GM19463 (cell line): ENCODE data around the gene PLXNB1.
"Not testable (repeated sequence)": the region's sequence is repeated elsewhere in the genome, so short reads cannot be mapped to it uniquely, and the experiment has no call there.

Source experiments
- ATAC-seq: cut with Tn5 transposase; IDR thresholded peaks from one replicate; pipeline ENCODE4 v1.9.1; 2021; ENCODE audit warnings: mild to moderate bottlenecking, moderate library complexity; ENCODE audit not compliant: unreplicated experiment

The PLXNB1 gene

DNA sequence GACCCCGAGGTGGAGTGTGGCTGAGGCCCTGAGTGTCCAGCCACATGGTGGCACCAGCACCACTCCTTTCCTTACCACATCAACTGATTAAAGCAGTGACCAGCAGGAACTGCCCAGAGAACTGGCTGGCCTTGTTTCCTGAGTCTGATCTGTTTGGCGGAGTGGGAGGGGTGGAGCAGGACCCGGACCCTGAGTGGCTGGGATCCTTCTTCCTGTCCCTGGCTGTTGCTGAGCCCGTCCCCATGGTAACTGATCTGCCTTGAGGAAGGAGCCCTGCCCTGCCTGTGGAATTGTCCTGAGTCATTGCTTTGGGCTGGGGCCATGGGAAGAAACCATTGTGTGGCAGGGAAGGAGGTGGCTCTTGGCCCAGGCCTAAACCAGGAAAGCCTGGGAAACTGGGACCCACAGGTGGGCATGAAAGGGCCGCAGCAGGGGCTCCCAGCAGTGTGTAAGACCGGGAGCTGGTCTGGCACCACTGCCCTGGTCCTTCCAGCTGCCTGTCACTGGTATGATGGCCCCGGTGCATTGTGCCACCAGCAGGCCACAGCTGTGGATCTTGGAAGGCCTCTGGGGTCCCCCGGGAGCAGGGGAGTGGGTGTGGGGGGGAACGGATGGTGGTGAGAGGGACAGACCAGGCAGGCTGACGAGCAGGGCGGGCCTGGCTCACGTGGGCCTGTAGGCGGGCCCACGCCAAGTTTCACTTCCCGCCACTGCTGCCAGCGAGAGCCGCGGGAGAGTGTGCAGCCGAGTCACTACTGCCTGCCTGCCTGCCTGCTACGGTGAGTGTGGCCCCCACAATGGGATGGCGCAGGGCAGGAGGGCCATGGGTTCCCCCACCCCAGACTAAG, 35.9 kb upstream of the PLXNB1 start:
- peak; percentile 97 for ATAC-seq

DNA sequence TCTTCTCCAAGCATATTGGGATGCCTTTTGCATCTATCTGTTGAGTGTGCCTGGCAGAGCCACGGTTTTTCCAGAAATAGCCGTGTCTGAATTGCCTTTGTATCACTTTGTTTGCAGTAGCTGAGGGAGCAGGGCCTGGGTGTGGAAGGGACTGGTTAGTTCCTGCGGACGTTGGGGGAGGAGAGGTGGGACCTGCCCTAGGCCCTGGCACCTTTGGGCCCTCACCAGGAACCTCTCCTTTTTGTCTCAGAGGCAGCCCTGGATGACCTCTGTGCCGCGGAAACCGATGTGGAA, 35.3 kb upstream of the PLXNB1 start:
- ATAC-seq: no peak

DNA sequence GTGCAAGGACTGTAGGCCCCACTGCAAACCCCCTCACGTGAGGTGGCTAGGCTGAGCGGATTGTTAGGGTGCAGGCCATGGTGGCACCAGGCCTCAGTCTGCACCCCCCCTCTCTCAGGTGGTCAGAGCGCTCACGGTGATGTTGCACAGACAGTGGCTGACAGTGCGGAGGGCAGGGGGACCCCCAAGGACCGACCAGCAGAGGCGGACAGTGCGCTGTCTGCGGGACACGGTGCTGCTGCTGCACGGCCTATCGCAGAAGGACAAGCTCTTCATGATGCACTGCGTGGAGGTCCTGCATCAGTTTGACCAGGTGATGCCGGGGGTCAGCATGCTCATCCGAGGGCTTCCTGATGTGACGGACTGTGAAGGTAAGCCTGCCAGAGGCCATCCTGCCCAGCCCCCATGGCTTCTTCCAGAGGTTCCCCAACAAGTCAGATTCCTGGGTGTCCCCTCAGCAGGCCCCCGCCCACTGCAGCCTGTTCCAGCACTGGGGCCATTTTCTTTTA, 34.9 kb upstream of the PLXNB1 start:
- no peak for ATAC-seq

DNA sequence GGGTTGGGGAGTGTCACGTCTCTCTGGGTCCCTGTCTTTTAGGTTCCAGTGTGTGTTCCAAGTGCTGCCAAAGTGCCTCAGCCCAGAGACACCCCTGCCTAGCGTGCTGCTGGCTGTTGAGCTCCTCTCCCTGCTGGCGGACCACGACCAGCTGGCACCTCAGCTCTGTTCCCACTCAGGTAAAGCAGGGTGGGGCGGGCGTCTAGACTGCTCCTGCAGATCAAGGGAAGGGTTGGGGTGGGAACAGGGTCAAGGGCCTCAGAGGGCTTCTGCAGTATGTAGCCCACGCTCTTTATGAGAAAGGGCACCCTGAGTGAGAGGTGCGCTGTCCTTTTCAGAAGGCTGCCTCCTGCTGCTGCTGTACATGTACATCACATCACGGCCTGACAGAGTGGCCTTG, 33.8 kb upstream of the PLXNB1 start:
- ATAC-seq: no peak

DNA sequence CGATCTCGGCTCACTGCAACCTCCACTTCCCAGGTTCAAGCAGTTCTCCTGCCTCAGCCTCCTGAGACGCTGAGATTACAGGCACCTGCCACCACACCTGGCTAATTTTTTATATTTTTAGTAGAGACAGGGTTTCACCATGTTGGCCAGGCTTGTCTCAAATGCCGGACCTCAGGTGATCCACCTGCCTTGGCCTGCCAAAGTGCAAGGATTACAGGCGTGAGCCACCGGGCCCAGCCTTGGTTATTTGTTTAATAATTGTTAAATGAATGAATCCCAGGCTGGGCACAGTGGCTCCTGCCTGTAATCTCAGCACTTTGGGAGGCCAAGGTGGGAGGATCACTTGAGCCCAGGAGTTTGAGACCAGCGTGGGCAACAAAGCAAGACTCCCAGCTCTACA, 31.9 kb upstream of the PLXNB1 start:
- ATAC-seq: not testable (repeated sequence)

DNA sequence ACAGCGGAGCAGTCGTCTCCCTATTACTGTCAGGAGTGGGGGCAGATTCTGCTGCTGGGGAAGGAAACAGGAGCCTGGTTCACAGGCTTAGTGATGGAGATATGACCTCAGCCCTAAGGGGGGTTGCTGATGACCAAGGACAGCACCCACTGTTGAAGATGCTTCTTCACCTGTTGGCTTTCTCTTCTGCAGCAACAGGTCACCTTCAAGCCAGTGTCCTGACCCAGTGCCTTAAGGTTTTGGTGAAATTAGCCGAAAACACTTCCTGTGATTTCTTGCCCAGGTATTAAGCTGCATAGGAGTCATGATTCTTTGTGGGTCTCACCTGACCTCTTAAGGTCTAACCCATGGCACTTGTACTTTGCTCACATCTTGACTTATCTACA, 30.6 kb upstream of the PLXNB1 start:
- ATAC-seq: no peak

DNA sequence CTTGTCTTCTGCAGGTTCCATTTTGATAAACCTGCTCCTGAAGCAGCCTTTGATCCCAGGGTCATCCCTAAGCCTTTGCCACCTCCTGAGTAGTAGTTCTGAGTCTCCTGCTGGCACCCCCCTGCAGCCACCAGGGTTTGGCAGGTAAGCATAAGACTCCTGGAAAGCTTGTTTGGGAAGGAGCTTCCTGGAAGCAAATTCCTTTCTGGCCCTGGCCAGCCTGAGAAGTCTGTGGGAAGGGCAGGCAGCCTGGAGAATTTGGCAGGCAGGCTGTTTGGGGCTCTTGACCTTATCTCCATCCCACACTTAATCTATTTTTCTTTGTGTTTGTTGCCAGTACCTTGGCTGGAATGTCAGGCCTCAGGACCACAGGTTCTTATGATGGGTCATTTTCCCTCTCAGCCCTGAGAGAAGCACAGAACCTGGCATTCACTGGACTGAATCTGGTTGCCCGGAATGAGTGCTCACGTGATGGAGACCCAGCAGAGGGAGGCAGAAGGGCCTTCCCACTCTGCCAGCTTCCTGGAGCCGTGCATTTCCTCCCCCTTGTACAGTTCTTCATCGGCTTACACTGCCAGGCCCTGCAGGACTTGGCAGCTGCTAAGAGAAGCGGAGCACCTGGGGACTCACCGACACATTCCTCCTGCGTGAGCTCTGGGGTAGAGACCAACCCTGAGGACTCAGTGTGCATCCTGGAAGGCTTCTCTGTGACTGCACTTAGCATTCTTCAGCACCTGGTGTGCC, 30.1 kb upstream of the PLXNB1 start:
- no peak for ATAC-seq

DNA sequence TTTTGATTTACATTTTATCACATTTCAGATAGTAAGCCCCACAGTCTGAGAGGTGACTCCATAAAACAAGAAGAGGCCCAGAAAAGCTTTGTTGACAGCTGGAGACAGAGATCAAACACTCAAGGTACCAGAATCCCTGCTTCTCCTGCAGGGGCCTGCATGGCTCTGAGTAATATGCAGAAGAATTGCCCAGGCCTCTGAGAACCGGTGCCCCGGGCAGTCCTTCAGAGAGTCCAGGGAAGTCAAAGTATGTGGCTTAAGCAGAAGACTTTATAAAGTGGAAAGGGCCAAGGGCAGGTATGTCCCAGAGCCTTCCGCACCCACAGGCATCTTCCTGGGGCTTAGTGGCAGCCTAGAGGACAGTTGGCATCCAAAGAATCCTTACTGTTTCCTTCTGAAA, 29.4 kb upstream of the PLXNB1 start:
- ATAC-seq: no peak

DNA sequence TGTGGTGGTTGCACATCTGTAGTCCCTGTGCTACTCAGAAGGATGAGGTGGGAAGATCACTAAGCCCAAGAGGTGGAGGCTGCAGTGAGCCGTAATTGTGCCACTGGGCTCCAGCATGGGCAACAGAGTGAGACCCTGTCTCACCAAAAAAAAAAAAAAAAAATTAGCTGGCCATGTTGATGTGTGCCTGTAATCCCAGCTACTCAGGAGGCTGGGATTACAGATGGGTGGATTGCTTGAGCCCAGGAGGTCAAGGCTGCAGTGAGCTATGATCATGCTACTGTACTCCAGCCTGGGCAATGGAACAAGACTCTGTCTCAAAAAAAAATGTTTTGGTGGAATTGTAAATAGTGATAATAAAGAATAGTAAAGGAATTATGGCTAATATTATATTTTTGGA, 26.6 kb upstream of the PLXNB1 start:
- no peak for ATAC-seq

DNA sequence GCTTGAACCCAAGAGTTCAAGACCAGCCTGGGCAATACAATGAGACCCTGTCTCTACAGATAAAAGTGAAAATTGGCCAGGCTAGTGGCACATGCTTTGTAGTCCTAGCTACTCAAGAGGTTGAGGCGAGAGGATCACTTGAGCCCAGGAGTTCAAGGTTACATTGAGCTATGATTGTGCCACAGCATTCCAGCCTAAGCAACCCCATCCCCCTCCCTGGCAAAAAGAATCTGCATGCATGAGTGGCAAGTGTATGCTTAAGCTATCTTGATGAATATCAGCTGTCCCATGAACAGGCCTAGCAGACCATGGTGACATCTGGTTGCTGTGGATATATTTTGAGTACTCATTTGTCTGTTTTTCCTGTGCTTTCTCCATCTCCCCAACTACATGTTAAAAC, 21.4 kb upstream of the PLXNB1 start:
- ATAC-seq: no peak

DNA sequence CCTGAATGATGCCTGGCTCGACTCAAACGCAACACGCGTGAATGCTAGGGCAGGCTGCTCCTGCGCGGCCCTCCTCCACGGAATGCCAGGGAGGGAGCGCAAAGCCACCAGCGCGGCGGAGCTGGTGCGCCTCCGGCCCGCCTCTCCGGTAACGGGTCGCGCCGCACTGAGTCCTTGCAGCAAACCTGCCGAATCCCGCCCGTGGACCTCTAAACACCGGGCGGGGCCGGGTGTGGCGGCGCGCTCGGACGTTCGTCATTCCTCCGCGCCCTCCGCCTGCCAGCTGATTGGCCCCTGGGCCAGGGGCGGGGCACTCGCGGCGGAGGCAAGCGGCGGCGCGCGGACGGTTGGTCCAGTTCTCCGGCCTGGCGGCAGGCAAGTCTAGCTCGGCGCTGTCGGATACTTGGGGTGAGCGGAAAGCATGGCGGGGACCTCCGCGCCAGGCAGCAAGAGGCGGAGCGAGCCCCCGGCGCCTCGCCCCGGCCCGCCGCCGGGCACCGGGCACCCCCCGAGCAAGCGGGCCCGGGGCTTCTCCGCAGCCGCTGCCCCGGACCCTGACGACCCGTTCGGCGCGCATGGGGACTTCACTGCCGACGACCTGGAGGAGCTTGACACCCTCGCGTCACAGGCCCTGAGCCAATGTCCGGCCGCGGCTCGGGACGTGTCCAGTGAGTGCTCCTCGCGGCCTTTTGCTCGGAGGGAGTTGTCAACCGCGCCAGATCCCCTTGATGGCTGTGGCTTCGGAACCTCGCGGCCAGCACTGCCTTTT, 16.7 kb upstream of the PLXNB1 start, which contains the start of gene ATRIP:
Gene ATRIP (plus strand): TSS at position 313 of the 769 bp plus-strand sequence. CDS start 109 bp downstream, at position 422.
- ATAC-seq: peak; percentile 86

DNA sequence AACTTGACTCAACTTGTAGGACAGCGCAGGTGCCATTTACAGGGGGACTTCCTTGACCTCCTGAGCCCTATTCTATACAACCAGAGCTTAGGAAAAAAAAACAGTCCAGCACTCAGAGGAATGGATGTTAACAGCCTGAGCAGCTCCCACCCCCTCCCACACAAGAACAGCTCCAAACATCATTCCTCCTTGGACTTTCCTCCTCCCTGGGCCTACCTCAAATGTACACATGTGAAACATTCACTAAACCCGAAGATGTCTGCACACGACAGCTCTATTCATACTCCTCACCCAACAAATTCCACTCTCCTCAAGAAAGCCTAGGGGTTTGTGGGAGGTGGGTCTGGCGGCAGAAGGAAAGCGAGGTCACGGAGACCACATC, 16.1 kb upstream of the PLXNB1 start:
- ATAC-seq: no peak

DNA sequence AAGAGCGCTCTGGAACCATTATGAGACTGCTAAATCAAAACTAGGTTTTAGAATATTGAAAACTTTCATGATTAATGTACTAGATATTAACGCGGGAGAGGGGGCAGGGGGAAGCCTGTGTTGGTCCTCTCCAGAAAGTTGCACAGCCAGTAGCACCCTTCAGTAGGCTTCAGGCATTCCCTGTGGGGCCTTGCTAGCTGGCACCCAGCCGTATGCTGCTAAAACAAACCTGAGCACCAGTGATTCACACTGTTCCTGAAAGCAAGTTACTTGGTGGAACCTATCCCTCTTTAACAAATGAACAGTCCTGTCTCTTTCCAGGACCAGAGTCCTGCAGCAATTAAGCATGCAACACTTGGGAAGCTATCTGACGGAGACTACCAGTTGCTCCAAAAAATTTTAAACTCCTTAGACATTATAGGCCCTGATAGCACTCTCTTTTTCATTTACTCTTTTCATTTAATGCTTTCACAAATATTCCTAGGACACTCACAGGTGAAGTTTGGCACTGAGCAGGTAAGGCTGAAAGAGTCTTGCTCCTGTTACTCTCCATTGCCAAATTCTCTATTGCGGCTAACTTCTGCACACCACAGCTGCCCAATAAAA, 15.5 kb upstream of the PLXNB1 start:
- no peak for ATAC-seq

DNA sequence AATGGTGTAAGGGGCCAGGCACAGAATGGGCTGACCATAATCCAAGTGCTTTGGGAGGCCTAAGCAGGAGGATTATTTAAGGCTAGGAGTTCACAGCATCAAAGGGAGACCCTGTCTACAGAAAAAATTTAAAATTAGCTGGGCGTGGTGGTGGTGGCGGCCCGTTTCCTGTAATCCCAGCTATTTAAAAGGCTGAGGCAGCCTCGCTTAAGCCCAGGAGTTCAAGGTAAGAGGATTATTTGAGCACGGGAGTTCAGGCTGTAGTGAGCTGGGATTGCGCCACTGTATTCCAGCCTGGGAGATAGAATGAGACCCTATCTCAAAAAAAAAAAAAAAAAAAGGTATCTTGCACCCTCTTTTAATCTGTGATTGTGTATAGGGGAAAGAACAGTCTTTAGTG, 12.1 kb upstream of the PLXNB1 start:
- ATAC-seq: no peak

DNA sequence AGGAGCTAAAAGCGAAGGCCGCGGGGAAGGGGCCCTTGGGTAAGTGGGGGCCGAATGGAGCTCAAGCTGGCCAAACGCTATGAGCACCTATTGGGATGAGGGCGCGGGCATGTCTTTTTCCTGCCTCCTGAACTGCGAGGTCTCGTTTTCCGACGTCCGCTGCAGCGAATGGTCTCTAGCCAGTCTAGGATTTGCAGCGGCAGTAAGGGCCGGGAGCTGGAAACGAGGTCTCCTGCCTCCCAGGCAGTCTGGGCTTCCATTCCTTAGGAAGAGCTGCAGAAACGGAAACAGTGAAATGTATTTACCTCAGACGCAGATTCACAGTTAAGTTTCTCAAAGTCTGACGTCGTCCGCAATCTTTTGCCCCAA, 10.7 kb upstream of the PLXNB1 start:
- no peak for ATAC-seq

DNA sequence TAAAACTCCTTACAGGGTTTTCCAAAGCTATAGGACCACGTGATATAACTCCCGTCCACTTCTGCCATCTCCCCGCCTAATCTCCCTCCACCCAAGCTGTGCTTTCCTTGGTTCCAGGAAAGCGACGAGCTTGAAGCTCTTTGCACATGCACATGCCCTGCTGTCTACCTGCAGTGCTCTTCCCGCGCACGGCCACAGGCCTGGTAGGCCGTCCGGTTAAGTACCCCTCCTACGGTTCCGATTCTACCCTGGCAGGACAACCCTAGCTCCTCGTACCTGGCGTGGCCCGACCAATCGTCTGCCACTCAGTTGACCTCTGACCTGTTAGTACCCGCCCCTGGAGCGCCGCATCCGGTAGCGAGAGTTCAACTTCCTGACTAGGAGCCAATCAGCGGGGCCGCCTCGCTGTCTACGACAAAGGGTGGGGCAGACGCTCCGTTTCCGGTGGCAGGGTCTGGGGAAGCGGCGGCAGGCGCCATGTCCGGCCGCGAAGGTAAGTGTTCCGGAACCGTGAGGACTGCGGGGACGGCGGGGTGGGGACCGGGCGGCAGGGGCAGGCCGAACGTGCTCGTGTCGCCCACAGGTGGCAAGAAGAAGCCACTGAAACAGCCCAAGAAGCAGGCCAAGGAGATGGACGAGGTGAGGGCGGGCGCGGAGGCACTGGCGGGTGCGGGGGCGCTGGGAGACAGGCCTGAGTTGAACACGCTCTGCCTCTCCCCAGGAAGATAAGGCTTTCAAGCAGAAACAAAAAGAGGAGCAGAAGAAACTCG, 10.1 kb upstream of the PLXNB1 start, which contains the start of the genes CCDC51 and TMA7:
Gene CCDC51 (minus strand): TSS at position 300 of the 770 bp plus-strand sequence. CDS start 4,991 bp downstream, outside the sequence.
Gene TMA7 (plus strand): TSS at position 438 of the 770 bp plus-strand sequence. CDS start 40 bp downstream, at position 478.
- peak; percentile 98 for ATAC-seq

DNA sequence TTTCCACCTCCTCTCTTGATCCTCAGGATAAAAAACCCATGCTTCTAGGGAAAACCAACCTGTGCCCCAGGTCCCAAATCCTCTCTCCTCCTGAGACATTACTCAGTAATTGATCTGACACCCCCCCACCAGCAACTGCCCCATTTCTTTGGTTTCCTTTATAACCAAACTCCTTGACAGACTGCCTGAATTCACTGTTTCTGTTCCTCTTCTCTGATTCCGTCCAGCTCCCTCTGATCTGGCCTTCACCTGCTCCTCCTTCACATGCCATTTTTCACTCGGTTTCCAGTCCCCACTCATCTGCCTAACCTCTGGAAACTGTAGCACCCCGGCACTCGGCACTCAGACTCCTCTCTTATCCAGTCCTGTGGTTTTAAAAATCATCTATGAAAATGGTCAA, 7.9 kb upstream of the PLXNB1 start:
- ATAC-seq: no peak

DNA sequence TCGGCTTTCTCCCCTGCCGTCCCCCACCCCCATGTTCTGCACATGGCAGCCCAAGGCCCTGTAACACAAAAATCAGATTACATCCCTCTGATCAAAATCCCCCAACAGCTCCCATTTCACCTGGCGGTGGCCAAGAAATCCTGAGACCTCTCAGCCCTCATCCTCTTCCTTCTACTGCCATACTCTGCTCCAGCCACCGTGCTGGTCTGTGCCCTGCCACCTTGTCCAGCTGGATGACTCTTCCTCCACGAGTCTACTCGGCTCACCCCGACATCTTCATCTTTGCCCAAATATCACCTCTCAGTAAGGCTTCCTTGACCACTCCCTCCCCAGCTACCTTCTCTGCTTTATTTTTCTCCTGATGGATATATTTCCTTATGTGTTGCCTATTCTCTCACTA, 7.0 kb upstream of the PLXNB1 start:
- ATAC-seq: no peak

DNA sequence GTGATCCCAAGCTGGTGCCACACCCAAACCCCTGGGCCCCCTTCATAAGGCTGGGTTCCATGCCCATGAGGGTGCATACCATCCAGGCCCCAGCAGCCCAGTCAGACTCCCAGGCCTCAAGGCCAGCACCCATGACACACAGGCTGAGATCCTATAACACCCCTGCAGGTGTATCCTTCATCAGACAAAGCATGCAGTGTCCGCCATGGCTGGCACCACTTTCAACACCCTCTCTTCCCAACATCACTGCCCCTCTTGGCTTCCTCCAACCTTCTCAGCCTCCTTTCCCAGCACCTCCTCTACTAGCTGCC, 6.5 kb upstream of the PLXNB1 start:
- ATAC-seq: no peak

DNA sequence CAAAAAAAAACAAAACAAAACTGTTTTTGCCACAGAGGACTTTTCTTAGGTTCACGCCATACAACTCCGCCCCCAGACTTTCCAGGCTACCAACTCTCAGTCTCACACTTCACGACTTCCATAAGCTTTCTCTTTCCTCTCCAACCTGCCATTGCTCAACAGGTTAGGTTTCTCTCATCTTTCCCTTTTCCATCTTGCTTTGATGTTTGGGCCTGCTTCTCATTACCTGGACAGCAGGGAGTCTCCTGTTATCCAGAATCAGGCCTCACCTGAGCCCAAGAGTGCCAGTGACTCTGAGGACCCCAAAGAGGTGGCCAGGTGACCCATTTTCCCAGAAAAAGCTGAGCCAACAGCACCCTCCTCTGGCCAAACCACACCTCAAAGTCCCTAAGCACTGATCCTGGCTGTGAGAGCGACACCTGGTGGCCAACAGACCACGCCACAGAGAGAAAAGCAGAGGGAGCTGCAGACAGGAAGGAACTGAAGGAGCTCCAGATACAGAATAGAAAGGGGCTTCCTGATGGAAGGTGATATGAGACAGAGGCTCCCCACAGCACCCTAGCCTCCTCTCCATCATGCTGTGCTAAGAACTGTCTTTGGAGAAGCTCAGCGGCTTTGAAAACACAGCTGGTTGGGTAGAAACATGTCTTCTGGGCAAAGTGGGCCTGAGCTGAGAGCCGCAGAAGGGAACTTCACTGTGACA, 6.0 kb upstream of the PLXNB1 start:
- no peak for ATAC-seq
